ENCODE data around the gene PIP4K2A. TPM values are rescaled to one million over a fixed set of nuclear protein-coding genes. Genes with fewer than 3 reads are reported as not detected.

PIP4K2A gene
- polyA plus RNA-seq, 10 donors = 15.0 to 25.3 (median 21.1) TPM

DNA sequence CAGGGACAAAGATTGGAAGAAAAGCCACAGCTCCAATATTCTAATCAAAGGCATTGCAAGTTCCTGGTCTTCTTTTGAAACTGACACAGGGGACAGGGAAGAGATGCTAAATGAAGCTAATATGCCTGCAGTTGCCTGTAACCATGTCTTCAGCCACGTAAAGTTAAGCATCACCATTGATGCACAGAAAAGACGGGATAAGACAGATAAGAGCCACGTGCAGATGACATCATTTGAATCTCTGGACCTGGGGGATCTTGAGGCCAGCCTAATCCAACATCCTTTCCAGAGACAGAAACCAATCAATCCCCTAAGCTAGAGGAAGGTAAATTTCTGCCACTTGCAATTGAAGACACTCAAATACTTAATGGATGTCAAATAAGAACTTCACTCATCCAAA is 93.4 kb downstream of the PIP4K2A start:
- no peak for DNase-seq

DNA sequence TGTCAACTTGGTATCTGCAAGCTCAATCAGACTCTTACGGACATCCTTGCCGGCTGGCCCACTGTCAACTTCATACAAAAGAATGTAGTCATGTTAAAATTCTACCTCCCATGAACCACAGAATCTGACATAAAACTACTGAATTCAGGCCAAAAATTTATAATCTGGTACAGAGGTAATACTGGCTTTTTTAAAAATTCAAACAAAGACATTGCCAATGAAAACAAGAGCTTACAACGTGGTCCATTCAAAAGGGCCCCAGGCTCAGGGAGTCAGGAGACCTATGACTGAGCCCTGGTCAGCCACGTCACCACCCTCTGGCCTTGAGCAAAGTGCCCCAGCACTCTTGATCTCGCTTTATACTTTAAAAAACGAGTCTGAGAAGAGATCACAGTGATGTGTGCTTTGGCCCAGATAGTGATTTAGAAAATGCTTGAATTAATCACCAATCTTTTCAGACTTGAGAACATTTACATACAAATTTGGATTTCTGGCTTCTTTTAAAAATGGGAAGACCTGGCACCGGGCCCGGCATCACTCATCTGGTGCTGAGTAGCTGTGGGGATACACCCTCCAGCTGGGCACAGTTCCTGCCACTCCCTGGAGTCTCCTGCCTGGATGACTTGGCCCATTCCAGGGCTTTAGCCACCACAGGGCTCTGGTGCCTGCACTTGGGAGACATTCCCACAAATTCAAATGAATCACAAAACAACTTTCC is 94.1 kb downstream of the PIP4K2A start:
- DNase-seq = peak in 2 of 3 donors; percentile 56 to 84

DNA sequence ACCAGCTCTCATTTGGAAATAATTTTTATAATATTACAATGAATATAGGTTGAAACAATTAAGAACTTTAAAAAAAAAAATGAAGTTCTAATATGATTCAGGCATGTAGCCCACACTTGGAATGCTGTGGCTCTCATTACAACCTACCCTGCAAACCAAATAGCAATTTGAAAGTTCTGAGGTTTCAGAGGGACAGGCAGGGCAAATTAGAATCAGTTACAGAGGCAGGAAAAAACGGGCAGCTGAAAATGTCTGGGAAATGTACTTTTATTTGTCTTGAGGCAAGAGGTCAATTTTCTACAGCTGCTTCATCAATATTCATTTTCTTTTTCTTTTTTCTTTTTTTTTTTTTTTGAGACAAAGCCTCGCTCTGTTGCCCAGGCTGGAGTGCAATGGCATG is 95.3 kb downstream of the PIP4K2A start:
- DNase-seq = no peak

DNA sequence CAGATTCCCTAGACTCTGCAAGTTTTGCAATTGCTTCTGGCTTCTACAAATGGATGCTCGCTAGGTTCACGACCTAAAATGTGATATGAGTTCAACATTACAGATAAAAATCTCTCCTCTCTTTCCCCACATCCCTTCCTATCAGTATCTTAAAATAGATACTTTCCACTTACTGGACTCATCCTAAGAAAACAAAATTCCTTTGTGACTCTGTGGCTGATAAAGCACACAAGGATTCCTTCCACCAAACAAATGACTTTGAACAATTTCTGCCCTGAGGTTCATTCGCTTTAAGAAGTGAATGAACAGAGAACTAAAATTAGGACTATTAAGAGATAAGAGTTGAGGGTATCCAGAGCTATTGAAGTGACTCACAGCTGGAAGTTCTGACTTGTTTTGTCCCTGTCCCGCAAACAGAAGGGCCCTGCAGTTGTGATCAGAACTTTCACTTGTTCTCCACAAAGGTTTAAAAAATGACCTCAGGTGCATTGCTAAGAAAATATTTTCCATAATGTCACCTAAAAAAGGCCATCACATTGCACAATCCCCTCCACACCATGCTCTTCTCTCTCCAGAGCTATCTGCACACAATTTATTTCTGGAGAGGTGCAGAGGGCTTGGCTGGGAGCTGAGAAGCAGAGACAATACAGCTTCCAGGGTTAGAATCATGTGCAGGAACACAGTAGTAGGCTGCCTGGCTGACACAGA is 96.1 kb downstream of the PIP4K2A start:
- DNase-seq = peak in 1 of 3 donors; percentile 32

DNA sequence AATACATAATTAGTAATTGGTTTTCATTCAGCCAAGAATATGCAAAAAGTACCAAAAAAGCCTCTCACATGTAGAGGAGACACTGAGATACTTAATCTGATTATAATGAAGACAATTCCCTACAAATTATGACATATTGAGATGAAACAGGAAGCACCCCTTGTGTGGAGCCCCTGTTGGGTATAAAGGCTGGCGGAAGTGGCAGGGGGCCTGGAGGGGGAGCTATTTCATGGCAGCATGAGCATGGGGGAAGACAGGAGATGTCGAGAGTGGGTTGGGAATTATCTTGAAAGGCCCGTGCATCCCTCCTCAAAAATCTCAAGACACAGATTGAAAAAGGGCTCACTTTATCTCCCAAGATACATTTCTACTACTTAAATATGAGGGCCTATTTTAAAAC is 96.9 kb downstream of the PIP4K2A start:
- DNase-seq = no peak

DNA sequence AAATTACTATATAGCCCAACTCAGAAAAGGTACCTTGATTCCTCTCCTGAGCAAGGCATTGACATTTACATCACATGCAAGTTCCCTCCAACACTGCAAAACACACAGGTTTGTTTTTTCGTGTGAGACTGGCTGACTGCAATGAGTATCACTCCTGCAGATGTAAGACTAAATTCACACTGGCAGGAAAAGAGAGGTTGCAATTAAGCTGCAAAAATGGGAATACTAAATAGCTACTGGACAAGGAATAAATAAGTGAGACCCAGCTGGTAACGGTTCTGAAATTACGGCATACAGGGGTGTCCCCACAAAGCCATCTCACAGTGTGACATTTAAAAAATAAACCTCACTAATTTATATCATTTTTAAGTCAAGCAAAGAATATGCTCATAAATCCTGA is 97.3 kb downstream of the PIP4K2A start:
- DNase-seq = no peak

DNA sequence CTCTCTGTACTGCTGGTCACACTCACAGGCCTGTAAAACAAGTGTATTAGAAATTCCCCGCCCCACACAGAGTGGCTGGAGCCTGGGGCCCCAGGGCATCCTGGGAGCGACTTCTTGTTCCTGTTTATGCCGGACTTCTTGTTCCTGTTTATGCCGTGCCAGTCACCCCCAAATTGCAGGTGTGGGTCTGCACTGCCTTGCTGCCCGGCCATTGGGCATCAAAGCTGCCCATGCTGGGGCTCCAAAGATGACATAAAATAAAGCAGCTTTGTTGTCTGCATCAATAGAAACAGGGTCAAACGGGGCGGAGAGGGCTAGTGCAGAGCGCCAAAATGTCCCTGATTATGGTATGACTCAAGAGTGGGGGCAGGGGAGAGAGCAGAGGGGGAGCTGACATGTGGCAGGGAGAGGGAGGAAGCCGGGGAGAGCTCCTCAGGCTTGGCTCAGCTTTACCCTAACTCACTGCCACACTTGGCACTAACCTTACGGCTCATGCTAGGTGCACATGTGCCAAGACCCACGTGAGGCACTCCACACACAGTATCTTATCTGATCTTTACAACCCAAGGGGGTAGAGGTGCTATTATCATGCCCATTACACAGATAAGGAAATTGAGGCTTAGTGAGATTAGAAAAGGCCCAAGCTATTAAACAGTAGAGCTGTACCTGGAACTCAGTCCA is 98.4 kb downstream of the PIP4K2A start:
- DNase-seq = peak in 1 of 3 donors; percentile 39

DNA sequence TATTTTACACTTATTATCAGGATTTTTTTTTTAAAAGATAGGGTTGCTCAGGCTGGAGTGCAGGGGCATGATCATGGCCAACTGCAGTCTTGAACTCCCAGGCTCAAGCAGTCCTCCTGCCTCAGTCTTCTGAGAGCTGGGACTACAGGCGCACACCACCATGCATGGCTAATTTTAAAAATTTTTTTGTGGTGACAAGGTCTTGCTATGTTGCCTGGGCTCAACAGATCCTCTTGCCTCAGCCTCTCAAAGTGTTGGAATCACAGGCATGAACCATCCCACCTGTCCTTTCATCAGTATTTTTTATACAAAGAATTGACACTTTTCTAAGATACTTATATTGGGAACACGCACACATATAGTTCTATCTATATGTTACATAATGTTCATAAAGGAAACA is 99.3 kb downstream of the PIP4K2A start:
- DNase-seq = no peak

DNA sequence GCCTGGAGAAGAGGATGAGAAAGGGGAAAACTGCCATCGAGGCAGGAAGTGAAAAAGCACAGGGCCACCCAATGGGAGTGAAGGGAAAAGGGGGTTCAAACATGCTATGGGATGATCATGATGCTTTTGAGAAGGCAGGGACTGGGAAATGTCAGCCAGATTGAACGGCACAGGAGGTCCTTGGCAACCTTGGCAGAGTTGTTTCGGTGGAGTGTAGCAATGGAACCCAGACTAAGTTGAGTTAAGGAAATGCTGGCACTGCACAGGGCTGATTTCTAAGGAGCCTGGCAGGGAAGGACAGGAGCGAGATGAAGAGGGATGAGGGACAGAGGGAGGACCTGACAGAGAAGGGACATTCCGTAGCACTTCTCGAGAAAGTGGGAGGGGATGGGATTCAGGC is 101.4 kb downstream of the PIP4K2A start:
- no peak for DNase-seq

DNA sequence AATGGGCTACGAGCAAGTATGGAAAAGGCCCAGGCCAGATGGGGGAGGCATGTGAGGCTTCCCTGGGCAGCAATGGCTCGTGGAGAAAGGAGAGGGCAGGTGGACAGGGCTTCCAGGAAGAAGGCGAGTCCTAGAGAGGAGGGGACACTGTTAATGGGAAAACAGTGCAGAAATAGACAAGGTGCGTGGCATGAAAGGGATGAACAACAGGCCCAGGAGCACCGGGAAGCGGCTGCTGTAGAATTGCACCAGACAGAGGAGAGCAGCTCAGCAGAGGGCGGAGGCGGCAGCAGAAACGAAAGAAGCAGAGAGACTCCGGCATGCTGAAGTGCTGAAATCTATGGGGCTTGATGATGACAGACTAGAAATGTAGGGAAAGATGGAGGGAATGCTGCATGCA is 102.1 kb downstream of the PIP4K2A start:
- no peak for DNase-seq

DNA sequence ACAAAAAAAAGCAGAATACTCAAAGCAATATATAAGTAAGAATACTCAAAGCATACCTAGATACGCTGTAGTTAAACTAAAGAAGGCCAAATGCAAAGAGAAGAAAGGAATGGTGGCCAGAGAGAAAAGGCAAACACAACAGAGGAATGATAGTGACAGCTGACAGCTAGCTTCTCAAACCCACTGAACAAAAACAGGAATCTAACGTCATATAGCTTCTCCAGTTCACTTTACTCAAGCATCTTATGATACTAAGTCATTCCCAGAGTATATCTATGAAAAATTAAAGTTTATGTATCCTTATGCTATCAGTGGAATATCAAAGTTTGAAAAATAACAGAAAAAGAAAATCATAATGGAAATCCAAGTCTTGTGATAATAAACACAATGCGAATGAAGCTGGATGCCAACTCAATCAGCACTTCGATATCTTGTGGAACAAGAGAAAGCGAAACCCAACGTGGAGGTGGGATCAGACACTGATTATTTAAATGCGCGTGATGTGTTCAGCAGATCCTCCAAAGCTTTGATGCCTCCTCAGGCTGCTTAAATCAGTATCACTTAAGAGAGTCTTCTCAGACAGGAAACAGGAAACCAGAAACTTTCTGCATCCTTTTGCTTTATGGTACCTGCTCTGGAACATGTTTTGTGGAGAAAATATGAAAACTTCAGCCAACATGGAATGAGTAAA is 102.8 kb downstream of the PIP4K2A start:
- no peak for DNase-seq

DNA sequence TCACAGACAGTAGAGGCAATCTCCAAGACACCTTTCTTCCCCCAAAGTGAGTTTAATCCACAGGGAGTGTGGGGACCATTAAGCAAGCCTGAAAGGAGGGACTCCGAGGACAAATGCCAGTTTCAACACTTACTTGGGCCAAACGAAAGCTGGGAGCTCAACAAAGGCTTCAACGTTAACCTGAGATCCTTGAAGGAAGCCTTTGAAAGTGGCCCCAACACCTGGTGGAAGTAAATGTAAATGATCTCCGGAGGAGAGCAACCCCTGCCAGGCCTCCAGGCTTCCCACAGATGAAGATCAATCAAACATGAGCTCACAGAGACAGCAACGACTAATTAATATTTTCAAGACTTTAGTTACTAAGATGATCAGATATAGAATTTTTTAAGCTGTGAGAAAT is 103.8 kb downstream of the PIP4K2A start:
- DNase-seq = no peak

DNA sequence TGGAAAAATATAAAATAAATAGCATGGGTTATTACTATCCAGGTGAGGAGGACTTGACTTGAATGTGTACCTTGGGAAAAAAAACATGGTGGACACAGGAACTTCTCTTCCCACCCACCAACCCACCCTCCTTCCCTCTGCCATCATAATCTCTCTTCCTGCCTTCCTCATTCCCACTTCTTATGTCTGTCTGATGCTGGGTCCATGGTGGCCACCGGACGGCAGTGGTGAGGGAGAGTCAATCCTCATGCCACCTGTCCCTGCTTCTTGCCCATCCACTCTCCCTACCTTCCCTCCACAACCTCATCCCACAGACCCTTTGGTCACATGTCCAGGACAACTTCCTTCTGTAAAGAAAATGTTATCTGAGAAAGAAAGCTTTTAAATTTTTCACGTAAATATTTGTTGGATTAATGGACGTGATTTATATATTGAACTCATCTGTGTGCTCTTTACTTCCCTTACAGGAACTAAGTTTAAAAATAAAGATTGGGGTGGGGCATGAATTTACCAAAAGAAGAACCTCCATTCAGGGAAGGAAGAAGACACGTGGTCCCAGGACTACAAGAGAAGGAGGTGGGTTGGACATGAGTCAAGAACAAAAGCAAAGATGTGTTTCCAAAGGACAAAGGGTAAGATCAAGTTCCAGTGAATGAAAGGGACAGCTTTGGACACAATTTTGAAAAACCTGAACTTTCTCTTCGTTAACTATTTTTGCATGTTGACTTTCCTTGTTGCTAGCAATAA is 104.5 kb downstream of the PIP4K2A start:
- DNase-seq = no peak

DNA sequence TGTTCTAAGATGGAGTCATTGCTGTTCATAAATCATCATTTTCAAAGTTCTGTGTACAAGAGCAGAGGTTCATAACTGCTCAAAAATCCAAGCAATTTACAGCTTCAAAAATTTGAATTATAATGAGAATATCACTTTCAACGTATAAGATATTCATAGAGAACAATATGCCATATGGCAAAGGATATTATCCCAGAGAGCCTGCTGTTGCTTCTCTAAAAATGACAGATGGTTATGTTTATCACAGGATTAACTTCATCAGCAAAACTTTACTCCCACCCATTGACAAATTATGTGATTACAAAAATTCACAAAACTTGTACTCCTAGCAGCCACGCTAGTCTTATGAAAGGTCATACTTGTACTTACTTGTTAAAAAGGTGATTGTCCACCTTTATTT is 105.1 kb downstream of the PIP4K2A start:
- no peak for DNase-seq

DNA sequence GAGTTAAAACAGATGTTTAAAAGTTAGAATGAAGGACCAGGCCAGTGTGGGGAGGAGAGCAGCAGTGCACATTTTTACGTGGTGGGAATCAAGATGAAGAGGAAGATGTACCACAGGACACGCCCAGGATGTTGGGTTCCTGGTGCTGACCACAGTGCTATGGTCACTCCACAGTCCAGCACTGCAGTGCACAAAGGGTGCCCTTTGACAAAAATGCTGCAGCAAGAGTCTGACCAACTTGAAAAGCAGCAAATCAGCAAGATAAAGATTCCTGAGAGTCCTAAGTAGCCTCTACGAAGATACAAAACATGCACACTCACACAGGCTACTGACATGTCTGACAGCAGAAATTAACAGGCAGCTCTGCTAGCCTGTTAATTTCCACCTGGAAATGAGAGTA is 107.1 kb downstream of the PIP4K2A start:
- DNase-seq = no peak

DNA sequence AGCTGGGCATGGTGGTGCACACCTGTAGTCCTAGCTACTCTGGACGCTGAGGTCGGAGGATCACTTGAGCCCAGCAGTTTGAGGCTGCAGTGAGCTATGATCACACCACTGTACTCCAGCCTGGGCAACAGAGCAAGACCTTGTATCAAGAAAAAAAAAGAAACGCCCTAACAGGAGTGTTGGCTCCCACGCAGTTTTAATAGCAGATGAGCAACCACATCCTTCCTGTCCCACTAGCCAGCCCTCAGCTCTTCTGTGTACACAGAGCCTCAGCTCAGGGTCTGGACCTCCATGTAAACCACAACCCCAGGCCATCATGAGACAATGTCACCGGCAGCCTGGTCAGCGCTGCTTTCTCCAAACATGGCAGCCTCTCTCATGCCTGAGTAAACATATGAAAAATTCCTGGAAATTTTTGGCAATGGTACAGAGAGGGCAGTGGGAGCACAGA is 108.2 kb downstream of the PIP4K2A start:
- no peak for DNase-seq

DNA sequence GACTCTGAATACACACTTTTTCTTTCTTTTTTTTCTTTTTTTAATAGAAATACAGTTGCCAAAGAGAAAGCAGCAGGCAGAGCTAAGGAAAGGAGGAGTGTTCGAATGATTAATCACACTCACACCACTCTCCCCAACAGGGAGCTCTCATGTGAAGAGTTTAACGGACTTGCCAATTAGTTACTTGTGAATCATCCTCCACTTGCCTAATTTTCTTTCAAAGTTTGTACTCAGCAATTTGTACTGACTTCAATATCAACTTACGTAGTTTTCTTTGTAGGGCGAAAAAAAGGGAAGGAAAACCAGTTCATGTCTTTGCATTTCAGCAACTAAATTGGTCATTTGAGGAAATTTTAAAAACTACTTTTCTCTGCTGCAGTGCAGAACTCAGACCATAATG is 109.2 kb downstream of the PIP4K2A start:
- DNase-seq = peak in 1 of 3 donors; percentile 35

DNA sequence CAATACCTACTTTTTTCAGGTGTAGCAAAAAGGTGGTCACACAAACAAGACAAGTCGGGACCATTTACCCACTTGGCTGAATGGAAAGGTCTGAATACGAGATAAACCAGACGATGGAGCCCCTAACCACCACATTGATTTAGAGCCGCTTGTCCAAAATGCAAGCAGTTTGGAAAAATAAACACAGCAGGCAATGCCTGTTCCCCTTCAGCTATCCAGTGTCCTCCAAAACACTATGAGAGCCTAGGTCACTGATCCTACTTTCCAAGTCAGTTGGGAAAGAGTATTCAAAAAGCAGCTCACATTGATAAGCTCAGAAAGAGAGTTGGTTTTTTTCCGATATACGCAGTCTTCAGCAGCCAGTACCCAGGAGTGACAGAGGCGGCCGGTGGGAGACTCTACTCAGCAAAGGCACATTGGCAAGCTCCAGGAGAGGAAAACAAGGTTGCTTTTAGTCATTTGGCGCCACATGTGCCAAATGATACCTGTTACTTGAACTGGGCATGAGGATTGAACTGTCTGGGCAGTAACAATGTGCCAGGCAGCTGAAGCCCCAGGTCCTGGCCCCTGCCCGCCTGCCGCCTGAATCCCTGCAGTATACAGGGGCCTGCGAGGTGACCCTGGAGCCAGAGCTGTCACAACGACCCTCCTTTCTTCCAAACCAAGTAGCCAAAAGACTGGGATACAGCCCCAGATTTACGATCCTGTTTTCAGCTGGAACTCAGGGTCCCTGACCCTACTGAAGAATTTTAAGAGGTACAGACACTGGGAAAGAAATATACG is 109.8 kb downstream of the PIP4K2A start:
- DNase-seq = no peak

DNA sequence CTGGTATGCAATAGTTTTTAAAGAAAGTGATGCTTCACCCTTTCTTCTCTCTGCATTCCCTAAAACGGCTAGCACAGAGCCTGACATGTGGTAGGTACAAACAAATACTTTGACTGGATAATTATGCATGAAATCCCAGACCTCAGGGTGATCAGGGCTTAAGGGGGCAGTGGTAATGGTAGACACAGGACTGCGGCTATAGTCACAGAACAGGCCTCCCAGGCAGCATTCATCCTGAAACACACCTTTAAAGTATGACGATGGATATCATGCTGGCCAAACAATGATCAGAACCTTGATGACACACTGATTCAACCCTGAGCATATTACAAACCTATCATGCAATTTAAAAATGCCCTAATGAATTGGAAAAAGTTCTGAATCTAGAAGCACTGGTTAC is 110.8 kb downstream of the PIP4K2A start:
- no peak for DNase-seq

DNA sequence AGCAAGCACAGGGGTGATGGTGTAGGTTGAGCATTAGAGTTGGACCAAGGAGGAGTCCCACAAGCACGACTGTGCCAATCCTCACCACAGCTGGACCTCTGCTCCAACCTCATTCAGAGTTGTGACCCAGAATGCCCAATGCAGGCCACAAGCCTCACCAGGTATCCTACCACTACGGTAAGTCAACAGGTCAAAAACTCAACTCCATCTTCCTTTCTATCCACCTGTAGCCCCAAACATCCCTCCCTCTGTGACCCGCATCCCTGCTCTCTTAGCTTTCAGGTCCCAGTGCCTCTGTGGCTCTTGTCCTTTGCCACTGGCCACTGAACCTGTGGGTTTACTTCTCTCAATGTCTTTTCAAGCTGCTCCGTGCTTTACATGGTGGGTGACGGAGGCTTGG is 112.8 kb downstream of the PIP4K2A start:
- no peak for DNase-seq
